ENCODE data around the gene RAD51D. TPM values are rescaled to one million over a fixed set of nuclear protein-coding genes. Genes with fewer than 3 reads are reported as not detected.

The RAD51D gene
- total RNA-seq, 8 experiments from 2014 or later, result 6.5 to 16.7 (median 8.3) TPM

- in situ Hi-C loops (cut with MboI; ENCODE audit: low pct_unique_long_range_greater_than_20kb in 2 of 9, low sequenced_read_pairs in 9 of 9, unreplicated experiment in 9 of 9), result loop anchor here in 1 of 9 experiments (25.0 kb wide), 1 partner anchor 88 kb away; the partner anchor contains the start of gene LIG3
- 63 to 100% (median 100%) methylated on average over 1 to 2 of the region's 2 CpGs; no CpG with 5 or more reads in 2 of the 10 experiments for WGBS, 10 experiments
Observed at GRCh38 chr17:35074711-35075707, 44.7 kb downstream of the RAD51D start.

GRCh38 chr17:35073991-35074627 lies 45.6 kb downstream of the RAD51D start:
- in situ Hi-C loops (cut with MboI; ENCODE audit: low pct_unique_long_range_greater_than_20kb in 2 of 9, low sequenced_read_pairs in 9 of 9, unreplicated experiment in 9 of 9), result no loop called here
- 84 to 100% (median 96%) methylated on average over 2 to 5 of the region's 5 CpGs for WGBS, 10 experiments
- no peak for ATAC-seq (replicated peaks in 6 of 8)
- no peak overlapping the region for H3K27ac ChIP-seq
- no peaks in the 10 kb centered on the region for H3K4me1 ChIP-seq (replicated peaks in 1 of 2)
- H3K4me3 ChIP-seq, result no peak overlapping the region

More at GRCh38 chr17:35074711-35075707, 44.7 kb downstream of the RAD51D start:
- Histone ChIP-seq H3K27ac (no peak overlapping the region), H3K4me3 (no peak overlapping the region), H3K4me1 (replicated peaks in 1 of 2) (no peaks in the 10 kb centered on the region)
- ATAC-seq (replicated peaks in 6 of 8), result peak in 1 of 8 experiments; percentile 50

GRCh38 chr17:35073183-35073790 lies 46.4 kb downstream of the RAD51D start:
- in situ Hi-C loops (cut with MboI; ENCODE audit: low pct_unique_long_range_greater_than_20kb in 2 of 9, low sequenced_read_pairs in 9 of 9, unreplicated experiment in 9 of 9), result no loop called here
- Histone ChIP-seq H3K27ac (no peak overlapping the region), H3K4me3 (no peak overlapping the region), H3K4me1 (replicated peaks in 1 of 2) (no peaks in the 10 kb centered on the region)
- no peak for ATAC-seq (replicated peaks in 6 of 8)
- WGBS, 10 experiments, result 90 to 100% (median 96%) methylated on average over 1 to 3 of the region's 3 CpGs

GRCh38 chr17:35069311-35069710 lies 50.3 kb downstream of the RAD51D start:
- in situ Hi-C loops (cut with MboI; ENCODE audit: low pct_unique_long_range_greater_than_20kb in 2 of 9, low sequenced_read_pairs in 9 of 9, unreplicated experiment in 9 of 9), result no loop called here
- no peak for ATAC-seq (replicated peaks in 6 of 8)
- Histone ChIP-seq H3K4me3 (no peak overlapping the region), H3K4me1 (replicated peaks in 1 of 2) (peaks cover 0 to 3% of the 10 kb centered on the region in 2 donors), H3K27ac (no peak overlapping the region)
- 63 to 100% (median 89%) methylated on average over 1 to 2 of the region's 2 CpGs; no CpG with 5 or more reads in 1 of the 10 experiments for WGBS, 10 experiments

GRCh38 chr17:35068249-35068648 lies 51.4 kb downstream of the RAD51D start:
- WGBS, 10 experiments, result 50 to 100% (median 76%) methylated on average over 1 to 2 of the region's 2 CpGs; no CpG with 5 or more reads in 4 of the 10 experiments
- no peak overlapping the region for H3K4me3 ChIP-seq
- H3K4me1 ChIP-seq (replicated peaks in 1 of 2), result peaks cover 9 to 14% of the 10 kb centered on the region in 2 donors
- ATAC-seq (replicated peaks in 6 of 8), result no peak
- H3K27ac ChIP-seq, result no peak overlapping the region
- in situ Hi-C loops (cut with MboI; ENCODE audit: low pct_unique_long_range_greater_than_20kb in 2 of 9, low sequenced_read_pairs in 9 of 9, unreplicated experiment in 9 of 9), result no loop called here

- no peak overlapping the region for H3K4me3 ChIP-seq
- no peak for ATAC-seq (replicated peaks in 6 of 8)
- no peak overlapping the region for H3K27ac ChIP-seq
- in situ Hi-C loops (cut with MboI; ENCODE audit: low pct_unique_long_range_greater_than_20kb in 2 of 9, low sequenced_read_pairs in 9 of 9, unreplicated experiment in 9 of 9), result no loop called here
- 80 to 100% (median 98%) methylated on average over 1 to 4 of the region's 4 CpGs; no CpG with 5 or more reads in 2 of the 10 experiments for WGBS, 10 experiments
- H3K4me1 ChIP-seq (replicated peaks in 1 of 2), result peaks cover 12 to 14% of the 10 kb centered on the region in 2 donors
Observed at GRCh38 chr17:35065880-35066279, 53.8 kb downstream of the RAD51D start.

- 45 to 97% (median 83%) methylated on average over 2 to 3 of the region's 3 CpGs; no CpG with 5 or more reads in 2 of the 10 experiments for WGBS, 10 experiments
- ATAC-seq (replicated peaks in 6 of 8), result no peak
- Histone ChIP-seq H3K4me3 (no peak overlapping the region), H3K4me1 (replicated peaks in 1 of 2) (peaks cover 12 to 14% of the 10 kb centered on the region in 2 donors), H3K27ac (no peak overlapping the region)
- in situ Hi-C loops (cut with MboI; ENCODE audit: low pct_unique_long_range_greater_than_20kb in 2 of 9, low sequenced_read_pairs in 9 of 9, unreplicated experiment in 9 of 9), result no loop called here
Observed at GRCh38 chr17:35064516-35065215, 55.0 kb downstream of the RAD51D start.

GRCh38 chr17:35063514-35064223 lies 56.0 kb downstream of the RAD51D start, which contains the start of gene RFFL:
TSS of gene RFFL (minus strand) at chr17:35063707. CDS start at chr17:35026553, 37,154 bp downstream.
- 0 to 17% (median 0%) methylated on average over 2 to 5 of the region's 6 CpGs; no CpG with 5 or more reads in 2 of the 10 experiments for WGBS, 10 experiments
- in situ Hi-C loops (cut with MboI; ENCODE audit: low pct_unique_long_range_greater_than_20kb in 2 of 9, low sequenced_read_pairs in 9 of 9, unreplicated experiment in 9 of 9), result no loop called here
- H3K4me3 ChIP-seq, result peak within 1 kb of the TSS in 2 of 5 donors; percentile 8 to 12
- peaks cover 12 to 14% of the 10 kb centered on the region in 2 donors for H3K4me1 ChIP-seq (replicated peaks in 1 of 2)
- peak within 1 kb of the TSS; percentile 51 to 70 for H3K27ac ChIP-seq
- peak; percentile 97 to 100 (median 99) for ATAC-seq (replicated peaks in 6 of 8)

GRCh38 chr17:35062308-35062707 lies 57.4 kb downstream of the RAD51D start:
- Histone ChIP-seq H3K4me3 (no peak overlapping the region), H3K4me1 (replicated peaks in 1 of 2) (peaks cover 12 to 14% of the 10 kb centered on the region in 2 donors), H3K27ac (no peak overlapping the region)
- 72 to 100% (median 97%) methylated on average over 1 to 3 of the region's 3 CpGs for WGBS, 10 experiments
- in situ Hi-C loops (cut with MboI; ENCODE audit: low pct_unique_long_range_greater_than_20kb in 2 of 9, low sequenced_read_pairs in 9 of 9, unreplicated experiment in 9 of 9), result no loop called here
- ATAC-seq (replicated peaks in 6 of 8), result no peak

GRCh38 chr17:35057332-35057915 lies 62.2 kb downstream of the RAD51D start:
- H3K4me3 ChIP-seq, result no peak overlapping the region
- 100% methylated on average over 1 of the region's 1 CpG; no CpG with 5 or more reads in 5 of the 10 experiments for whole genome bisulfite sequencing, 10 experiments
- ATAC-seq (replicated peaks in 6 of 8), result no peak
- H3K4me1 ChIP-seq (replicated peaks in 1 of 2), result no peaks in the 10 kb centered on the region
- in situ Hi-C loops (cut with MboI; ENCODE audit: low pct_unique_long_range_greater_than_20kb in 2 of 9, low sequenced_read_pairs in 9 of 9, unreplicated experiment in 9 of 9), result no loop called here
- H3K27ac ChIP-seq, result no peak overlapping the region

GRCh38 chr17:35056013-35056412 lies 63.6 kb downstream of the RAD51D start:
- Histone ChIP-seq H3K4me3 (no peak overlapping the region), H3K27ac (no peak overlapping the region), H3K4me1 (replicated peaks in 1 of 2) (no peaks in the 10 kb centered on the region)
- ATAC-seq (replicated peaks in 6 of 8), result no peak
- WGBS, 10 experiments, result 59 to 100% (median 83%) methylated on average over 1 to 3 of the region's 3 CpGs; no CpG with 5 or more reads in 1 of the 10 experiments
- in situ Hi-C loops (cut with MboI; ENCODE audit: low pct_unique_long_range_greater_than_20kb in 2 of 9, low sequenced_read_pairs in 9 of 9, unreplicated experiment in 9 of 9), result no loop called here

All from motor neuron (in vitro differentiated cells).